Fibroblast of skin of right quadriceps (primary cell): ENCODE results near the gene PEPD.

Experiments used
- DNase-seq: peaks from one replicate; pipeline ENCODE4 v3.0.0-alpha.2; 2013

The PEPD gene

DNA sequence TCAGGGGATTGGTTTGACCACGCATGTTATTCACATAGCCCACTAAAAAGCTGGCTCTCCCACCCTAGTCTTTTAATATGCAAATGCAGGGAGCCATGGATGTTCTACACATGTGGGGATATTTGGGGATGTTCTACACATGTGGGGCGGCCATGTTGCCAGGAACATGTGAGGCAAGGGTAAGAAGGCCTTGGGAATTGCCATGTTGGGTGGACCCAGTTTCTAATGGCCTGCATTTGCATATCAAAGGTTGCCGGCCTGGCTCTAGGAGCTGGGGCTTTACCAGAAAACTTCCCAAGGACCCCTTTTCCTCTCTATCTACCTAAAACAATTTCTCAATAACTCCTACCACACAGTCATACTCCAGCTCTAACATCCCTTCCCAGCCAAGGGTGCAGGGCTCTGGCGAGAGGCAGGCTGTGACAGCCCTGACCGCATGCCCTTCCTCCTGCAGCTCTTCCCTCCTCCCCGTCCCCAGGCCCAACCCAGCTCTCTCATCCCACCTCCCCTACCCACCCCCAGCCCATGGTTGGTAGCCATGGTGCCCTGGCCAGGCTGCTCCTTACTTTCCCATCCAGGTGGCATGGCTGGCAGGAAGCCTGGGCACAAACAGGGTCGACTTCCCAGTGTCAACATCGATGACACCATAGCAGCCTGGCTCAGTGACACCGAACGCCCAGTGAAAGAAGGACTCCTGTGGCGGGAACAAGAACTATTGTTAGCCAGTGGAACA, 11.0 kb downstream of the PEPD start:
- no peak for DNase-seq

- no peak for DNase-seq
These were observed 11.8 kb downstream of the PEPD start for GRCh38 chr19:33509774-33510173.

- DNase-seq: no peak
These were observed 12.5 kb downstream of the PEPD start for GRCh38 chr19:33508941-33509614.

- DNase-seq: no peak
These were observed 13.2 kb downstream of the PEPD start for GRCh38 chr19:33508431-33508830.

GRCh38 chr19:33508009-33508408, 13.6 kb downstream of the PEPD start:
- no peak for DNase-seq

- no peak for DNase-seq
These were observed 14.3 kb downstream of the PEPD start for GRCh38 chr19:33507021-33507956.

- no peak for DNase-seq
These were observed 15.1 kb downstream of the PEPD start for GRCh38 chr19:33506498-33506897.

- no peak for DNase-seq
These were observed 15.8 kb downstream of the PEPD start for GRCh38 chr19:33505823-33506222.

- DNase-seq: no peak
These were observed 16.4 kb downstream of the PEPD start for GRCh38 chr19:33505148-33505547.

- no peak for DNase-seq
These were observed 17.5 kb downstream of the PEPD start for GRCh38 chr19:33504058-33504444.

DNA sequence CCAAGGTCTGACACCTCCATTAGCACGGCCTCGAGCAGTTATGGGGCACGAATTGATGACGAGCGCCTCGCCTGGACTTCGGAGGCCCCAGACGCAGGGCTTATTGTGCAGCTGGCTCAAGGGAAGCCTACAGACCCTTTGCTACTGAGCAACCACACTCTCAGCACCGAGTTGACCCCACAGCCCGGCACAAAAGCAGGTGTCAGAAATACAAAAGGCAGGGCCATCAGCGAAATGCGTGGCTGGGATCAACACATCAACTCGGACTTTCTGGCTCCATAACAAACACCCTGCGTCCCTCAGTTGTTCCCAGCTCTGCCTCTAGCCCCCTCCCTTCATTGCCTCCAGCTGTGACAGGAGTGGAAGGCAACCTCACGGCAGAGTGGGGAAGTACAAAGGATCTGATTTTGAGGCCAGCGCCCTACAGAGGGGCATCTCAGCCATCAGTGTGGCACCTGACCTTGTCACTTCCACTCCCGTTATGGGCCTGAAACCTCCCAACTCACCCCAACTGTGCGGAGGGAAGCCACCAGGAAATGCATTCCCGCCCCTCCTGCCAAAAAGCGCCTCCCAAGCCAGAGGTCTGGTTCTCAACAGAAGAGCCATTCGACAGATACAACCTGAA, 18.0 kb downstream of the PEPD start:
- DNase-seq: no peak

GRCh38 chr19:33503030-33503429, 18.6 kb downstream of the PEPD start:
- no peak for DNase-seq

GRCh38 chr19:33502521-33502920, 19.1 kb downstream of the PEPD start:
- DNase-seq: no peak

GRCh38 chr19:33501693-33502356, 19.8 kb downstream of the PEPD start:
- DNase-seq: no peak

GRCh38 chr19:33500991-33501390, 20.6 kb downstream of the PEPD start:
- DNase-seq: no peak

DNA sequence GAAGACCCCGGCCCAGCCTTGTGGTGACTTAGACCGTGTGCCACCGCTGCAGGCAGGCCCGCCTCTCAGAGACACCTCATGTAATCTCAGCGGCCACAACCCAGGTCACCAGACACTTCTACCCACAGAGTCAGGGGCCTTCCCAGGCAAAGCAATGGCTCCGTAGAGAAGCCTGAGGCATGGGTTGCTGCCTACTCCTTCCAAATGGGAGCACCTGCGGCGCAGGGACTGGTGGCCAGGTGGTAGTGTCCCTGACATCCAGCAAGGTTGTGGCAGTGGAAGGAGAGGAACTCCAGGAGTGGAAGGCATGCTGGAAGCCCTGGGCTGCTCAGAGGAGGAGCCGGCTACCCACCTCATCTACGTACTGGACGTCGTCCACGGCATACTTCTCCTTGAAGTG, 21.0 kb downstream of the PEPD start:
- DNase-seq: no peak

- DNase-seq: no peak
These were observed 21.7 kb downstream of the PEPD start for GRCh38 chr19:33499671-33500506.

GRCh38 chr19:33499248-33499647, 22.3 kb downstream of the PEPD start:
- DNase-seq: no peak

- DNase-seq: no peak
These were observed 23.1 kb downstream of the PEPD start for GRCh38 chr19:33498391-33499000.

GRCh38 chr19:33497778-33498175, 23.8 kb downstream of the PEPD start:
- DNase-seq: no peak

DNA sequence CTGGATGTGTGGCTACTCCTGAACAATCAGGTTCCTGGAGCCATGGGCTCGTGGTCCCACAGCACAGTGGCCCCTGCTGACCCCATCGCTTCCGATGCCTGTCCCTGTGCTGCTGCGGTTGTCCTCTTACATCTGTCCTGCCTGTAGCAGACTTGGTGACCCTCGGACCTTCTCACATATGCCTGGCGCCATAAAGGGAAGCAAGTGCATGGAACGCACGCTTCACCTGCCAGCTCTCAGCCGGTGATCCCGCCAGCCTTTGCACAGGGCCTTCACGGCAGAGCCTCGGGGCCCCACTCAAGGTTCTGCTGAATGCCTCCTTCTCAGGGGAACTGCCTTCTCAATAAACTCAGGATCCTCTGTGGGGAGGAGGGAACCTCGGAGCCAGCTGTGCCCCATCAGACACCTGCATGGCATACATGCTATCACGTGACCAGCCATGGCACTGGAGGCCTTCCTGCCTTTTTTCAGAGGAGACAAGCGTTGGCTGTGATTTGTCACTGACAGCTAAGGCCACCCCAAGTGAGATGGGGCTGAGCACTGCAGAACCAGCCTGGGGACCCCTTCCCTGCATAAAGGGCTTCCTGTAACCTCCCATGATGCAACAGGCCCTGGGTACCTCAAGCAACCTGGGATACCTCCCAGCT, 24.3 kb downstream of the PEPD start:
- DNase-seq: no peak
